Measurements from ENCODE around the gene TMCC1. TPM values are rescaled to one million over a fixed set of nuclear protein-coding genes. Genes with fewer than 3 reads are reported as not detected.

Gene TMCC1
- total RNA-seq, 1 donor from 2014 or later = 37.8 TPM

DNA sequence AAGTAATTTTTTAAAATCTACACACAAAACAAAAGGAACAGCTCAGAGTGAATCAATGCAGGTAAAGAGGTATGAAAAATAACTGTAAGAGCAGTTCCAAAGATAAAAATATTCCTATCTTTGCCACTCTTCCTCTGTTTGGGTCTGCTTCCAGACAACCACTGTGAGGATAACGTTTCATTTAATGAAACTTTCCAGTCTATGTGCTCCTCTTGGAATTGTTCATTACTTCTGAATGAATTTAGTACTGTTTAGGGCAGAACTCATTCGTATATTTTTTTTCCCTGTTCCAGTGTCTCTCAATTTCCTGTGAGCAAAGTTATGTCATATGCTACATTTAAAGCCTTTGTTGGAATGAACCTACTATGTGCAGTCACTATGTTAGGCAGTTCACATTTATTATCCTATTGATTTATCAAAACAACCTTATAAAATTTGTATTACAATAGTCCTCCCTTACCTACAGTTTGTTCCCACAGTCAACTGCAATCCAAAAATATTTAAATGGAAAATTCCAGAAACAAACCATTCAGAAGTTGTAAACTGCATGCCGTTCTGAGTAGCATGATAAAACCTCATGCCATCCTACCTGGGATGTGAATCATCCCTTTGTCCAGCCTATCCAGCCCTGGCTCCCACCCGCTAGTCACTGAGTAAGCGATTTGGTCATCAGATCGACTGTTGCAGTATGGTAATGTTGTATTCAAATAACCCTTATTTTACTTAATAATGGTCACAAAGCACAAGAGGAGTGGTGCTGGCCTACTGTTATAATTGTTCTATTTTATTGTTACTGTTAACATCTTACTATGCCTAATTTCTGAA lies 98.1 kb downstream of the TMCC1 start:
- Mint-ChIP-seq H3K27ac (ENCODE audit: unreplicated experiment) (no peak overlapping the region), H3K27me3 (ENCODE audit: unreplicated experiment) (no peaks in the 10 kb centered on the region), H3K36me3 (ENCODE audit: unreplicated experiment) (peaks cover 5% of the 10 kb centered on the region), H3K4me1 (ENCODE audit: unreplicated experiment) (peaks cover 18% of the 10 kb centered on the region), H3K9me3 (ENCODE audit: unreplicated experiment) (no peaks in the 10 kb centered on the region), H3K4me3 (ENCODE audit: unreplicated experiment) (no peak overlapping the region)
- TF ChIP-seq, protein P1, sequence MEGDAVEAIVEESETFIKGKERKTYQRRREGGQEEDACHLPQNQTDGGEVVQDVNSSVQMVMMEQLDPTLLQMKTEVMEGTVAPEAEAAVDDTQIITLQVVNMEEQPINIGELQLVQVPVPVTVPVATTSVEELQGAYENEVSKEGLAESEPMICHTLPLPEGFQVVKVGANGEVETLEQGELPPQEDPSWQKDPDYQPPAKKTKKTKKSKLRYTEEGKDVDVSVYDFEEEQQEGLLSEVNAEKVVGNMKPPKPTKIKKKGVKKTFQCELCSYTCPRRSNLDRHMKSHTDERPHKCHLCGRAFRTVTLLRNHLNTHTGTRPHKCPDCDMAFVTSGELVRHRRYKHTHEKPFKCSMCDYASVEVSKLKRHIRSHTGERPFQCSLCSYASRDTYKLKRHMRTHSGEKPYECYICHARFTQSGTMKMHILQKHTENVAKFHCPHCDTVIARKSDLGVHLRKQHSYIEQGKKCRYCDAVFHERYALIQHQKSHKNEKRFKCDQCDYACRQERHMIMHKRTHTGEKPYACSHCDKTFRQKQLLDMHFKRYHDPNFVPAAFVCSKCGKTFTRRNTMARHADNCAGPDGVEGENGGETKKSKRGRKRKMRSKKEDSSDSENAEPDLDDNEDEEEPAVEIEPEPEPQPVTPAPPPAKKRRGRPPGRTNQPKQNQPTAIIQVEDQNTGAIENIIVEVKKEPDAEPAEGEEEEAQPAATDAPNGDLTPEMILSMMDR (IDR thresholded peaks at IDR 0.05) = no peak
- DNase-seq (ENCODE audit: extremely low spot score, unreplicated experiment) = no peak

DNA sequence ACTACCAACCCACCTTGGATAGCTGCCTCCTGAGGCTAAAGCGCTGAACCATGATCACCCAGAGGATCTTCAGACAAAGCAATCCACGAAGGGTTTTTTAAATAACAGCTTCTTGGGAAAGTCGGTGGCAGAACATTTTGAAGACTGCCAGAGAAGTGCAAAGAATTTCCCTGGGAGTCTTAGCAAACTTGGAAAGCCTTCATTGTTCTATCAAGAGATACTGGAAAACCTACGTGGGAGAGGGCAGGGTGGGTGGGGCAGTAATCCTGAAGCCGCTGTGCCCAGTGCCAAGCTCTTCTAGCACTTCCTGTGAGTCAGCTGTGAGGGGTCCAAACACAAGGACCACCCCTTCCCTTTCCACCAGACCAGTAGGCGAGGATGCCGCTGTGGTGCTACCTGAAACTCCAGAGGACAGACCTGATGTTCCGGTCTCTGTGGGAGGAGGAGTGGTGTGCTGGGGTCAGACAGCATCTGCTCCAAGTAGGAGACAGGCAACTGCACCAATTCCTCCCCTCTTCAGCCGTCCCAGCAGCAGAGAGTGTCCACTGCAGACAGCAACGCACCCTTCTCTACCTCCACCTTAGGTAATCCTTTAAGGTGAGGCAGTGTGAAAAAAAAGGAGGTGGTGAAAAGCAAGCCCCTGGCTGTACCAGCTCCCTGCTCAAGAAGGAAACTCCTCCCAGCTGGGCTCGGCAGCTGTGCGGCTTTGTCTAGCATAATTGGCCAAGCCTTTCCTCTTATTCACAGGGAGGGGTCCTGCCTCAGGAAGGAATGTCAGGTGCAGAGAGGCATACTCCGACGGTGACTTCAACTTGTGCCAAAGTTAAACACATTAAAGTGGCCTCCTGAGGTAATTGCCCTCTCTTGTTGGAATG lies 99.0 kb downstream of the TMCC1 start:
- Mint-ChIP-seq H3K27me3 (ENCODE audit: unreplicated experiment) (no peaks in the 10 kb centered on the region), H3K9me3 (ENCODE audit: unreplicated experiment) (no peaks in the 10 kb centered on the region), H3K36me3 (ENCODE audit: unreplicated experiment) (peaks cover 5% of the 10 kb centered on the region), H3K4me1 (ENCODE audit: unreplicated experiment) (peaks cover 18% of the 10 kb centered on the region), H3K4me3 (ENCODE audit: unreplicated experiment) (peak overlapping the region; percentile 30), H3K27ac (ENCODE audit: unreplicated experiment) (peak overlapping the region; percentile 81)
- TF ChIP-seq, protein P1 (IDR thresholded peaks at IDR 0.05) = no peak
- no peak for DNase-seq (ENCODE audit: extremely low spot score, unreplicated experiment)

DNA sequence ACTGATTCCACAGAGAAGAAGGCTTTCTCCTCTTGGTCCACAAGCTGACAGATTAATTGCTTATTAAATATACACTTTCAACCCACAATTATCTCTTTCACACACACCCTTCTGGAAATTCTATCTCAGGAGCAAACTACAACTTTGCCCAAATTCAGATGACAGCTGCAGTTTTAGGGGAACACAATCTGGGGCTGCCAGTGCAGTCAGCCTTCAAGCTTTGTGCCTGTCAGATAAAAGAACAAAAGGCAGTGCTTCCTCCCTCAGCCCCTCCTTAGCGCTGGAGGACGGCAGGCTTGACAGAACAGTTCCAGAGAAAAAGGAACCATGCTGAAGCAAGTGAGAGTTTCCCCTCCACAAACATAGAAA lies 99.6 kb downstream of the TMCC1 start:
- no peaks in the 10 kb centered on the region for H3K9me3 Mint-ChIP-seq (ENCODE audit: unreplicated experiment)
- DNase-seq (ENCODE audit: extremely low spot score, unreplicated experiment) = no peak
- no peaks in the 10 kb centered on the region for H3K27me3 Mint-ChIP-seq (ENCODE audit: unreplicated experiment)
- peak overlapping the region; percentile 30 for H3K4me3 Mint-ChIP-seq (ENCODE audit: unreplicated experiment)
- peaks cover 18% of the 10 kb centered on the region for H3K4me1 Mint-ChIP-seq (ENCODE audit: unreplicated experiment)
- H3K36me3 Mint-ChIP-seq (ENCODE audit: unreplicated experiment) = peaks cover 5% of the 10 kb centered on the region
- peak overlapping the region; percentile 81 for H3K27ac Mint-ChIP-seq (ENCODE audit: unreplicated experiment)
- TF ChIP-seq, protein P1 (IDR thresholded peaks at IDR 0.05) = no peak

DNA sequence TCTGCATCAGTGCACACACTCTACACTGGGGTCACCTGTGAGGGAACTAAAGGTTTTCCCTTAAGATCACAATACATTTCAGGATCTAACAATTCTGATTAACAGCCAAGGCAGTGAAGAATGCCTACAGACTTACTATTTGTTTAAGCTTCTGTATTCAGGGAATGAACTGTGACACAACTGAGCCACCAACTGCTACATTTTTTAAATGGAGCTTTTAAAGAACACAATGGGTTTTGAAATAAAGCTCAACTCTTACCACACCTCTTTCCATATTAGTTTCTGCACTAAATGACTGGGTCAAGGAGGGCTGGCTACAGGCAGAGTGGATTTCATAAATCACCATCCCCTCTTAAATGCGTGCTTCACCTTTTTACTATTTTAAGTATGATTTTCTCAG lies 100.2 kb downstream of the TMCC1 start:
- Mint-ChIP-seq H3K27ac (ENCODE audit: unreplicated experiment) (no peak overlapping the region), H3K4me3 (ENCODE audit: unreplicated experiment) (no peak overlapping the region), H3K9me3 (ENCODE audit: unreplicated experiment) (no peaks in the 10 kb centered on the region), H3K27me3 (ENCODE audit: unreplicated experiment) (no peaks in the 10 kb centered on the region), H3K4me1 (ENCODE audit: unreplicated experiment) (peaks cover 18% of the 10 kb centered on the region), H3K36me3 (ENCODE audit: unreplicated experiment) (peaks cover 6% of the 10 kb centered on the region)
- DNase-seq (ENCODE audit: extremely low spot score, unreplicated experiment) = no peak
- TF ChIP-seq, protein P1 (IDR thresholded peaks at IDR 0.05) = no peak

DNA sequence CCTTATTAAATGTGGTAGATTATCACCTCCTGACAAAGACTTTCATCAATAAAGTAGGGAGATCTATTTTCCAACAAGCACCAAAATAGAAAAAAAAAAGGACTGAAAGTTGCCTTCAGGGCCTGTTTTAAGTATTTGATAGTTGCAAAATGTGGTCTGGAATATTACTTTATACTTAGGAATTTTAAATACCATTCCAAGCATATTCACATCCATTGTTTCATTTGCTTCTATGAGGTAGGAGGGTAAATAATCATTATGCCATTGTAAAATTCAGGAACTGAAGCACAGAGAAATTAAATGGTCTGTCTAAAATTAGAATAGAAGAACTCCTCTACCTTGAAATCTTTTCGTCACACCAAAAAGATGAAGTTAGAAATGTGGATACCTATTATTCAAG lies 110.0 kb downstream of the TMCC1 start:
- Mint-ChIP-seq H3K4me1 (ENCODE audit: unreplicated experiment) (peaks cover 20% of the 10 kb centered on the region), H3K4me3 (ENCODE audit: unreplicated experiment) (no peak overlapping the region), H3K36me3 (ENCODE audit: unreplicated experiment) (peaks cover 4% of the 10 kb centered on the region), H3K27ac (ENCODE audit: unreplicated experiment) (no peak overlapping the region), H3K27me3 (ENCODE audit: unreplicated experiment) (no peaks in the 10 kb centered on the region), H3K9me3 (ENCODE audit: unreplicated experiment) (no peaks in the 10 kb centered on the region)
- DNase-seq (ENCODE audit: extremely low spot score, unreplicated experiment) = no peak
- TF ChIP-seq, protein P1 (IDR thresholded peaks at IDR 0.05) = no peak

Data from osteocyte (in vitro differentiated cells).